Measurements from ENCODE around the gene CACNA1H.

Gene CACNA1H

GRCh38 chr16:1159325-1159972 lies 6.5 kb downstream of the CACNA1H start:
- no peak for DNase-seq

- DNase-seq: no peak
Observed at GRCh38 chr16:1159973-1160772, 7.3 kb downstream of the CACNA1H start.

- DNase-seq: no peak
Observed at GRCh38 chr16:1160773-1161348, 8.0 kb downstream of the CACNA1H start.

- no peak for DNase-seq
Observed at GRCh38 chr16:1162701-1163566, 10.0 kb downstream of the CACNA1H start.

- DNase-seq: no peak
Observed at GRCh38 chr16:1163567-1164055, 10.7 kb downstream of the CACNA1H start.

- DNase-seq: no peak
Observed at GRCh38 chr16:1164382-1164781, 11.5 kb downstream of the CACNA1H start.

GRCh38 chr16:1164975-1165374 lies 12.1 kb downstream of the CACNA1H start:
- no peak for DNase-seq

- DNase-seq: no peak
Observed at GRCh38 chr16:1165511-1165910, 12.6 kb downstream of the CACNA1H start.

- no peak for DNase-seq
Observed at GRCh38 chr16:1167276-1168107, 14.6 kb downstream of the CACNA1H start.

- no peak for DNase-seq
Observed at GRCh38 chr16:1168837-1169236, 15.9 kb downstream of the CACNA1H start.

GRCh38 chr16:1169285-1170075 lies 16.6 kb downstream of the CACNA1H start:
- no peak for DNase-seq

- DNase-seq: no peak
Observed at GRCh38 chr16:1170076-1170418, 17.1 kb downstream of the CACNA1H start.

- DNase-seq: no peak
Observed at GRCh38 chr16:1171001-1171400, 18.1 kb downstream of the CACNA1H start.

GRCh38 chr16:1171854-1172428 lies 19.0 kb downstream of the CACNA1H start:
- DNase-seq: no peak

GRCh38 chr16:1172651-1173050 lies 19.7 kb downstream of the CACNA1H start:
- DNase-seq: no peak

- no peak for DNase-seq
Observed at GRCh38 chr16:1173788-1174451, 21.0 kb downstream of the CACNA1H start.

- DNase-seq: no peak
Observed at GRCh38 chr16:1174477-1175357, 21.8 kb downstream of the CACNA1H start.

- DNase-seq: no peak
Observed at GRCh38 chr16:1175566-1176279, 22.8 kb downstream of the CACNA1H start.

Measured in CD4-positive, alpha-beta T cell treated with Interleukin-10 for 1 hour (primary cell).